Measurements from ENCODE around the gene COL18A1. TPM values are rescaled to one million over a fixed set of nuclear protein-coding genes. Genes with fewer than 3 reads are reported as not detected.

Gene COL18A1
- total RNA-seq, 1 donor, result 8.6 TPM

- Histone ChIP-seq H3K27me3 (ENCODE audit: insufficient read depth, low read length) (no peaks in the 10 kb centered on the region), H3K4me3 (ENCODE audit: low read length) (no peak overlapping the region), H3K4me1 (ENCODE audit: insufficient read depth, low read length) (no peaks in the 10 kb centered on the region), H3K9me3 (ENCODE audit: low read depth, low read length) (no peaks in the 10 kb centered on the region)
These were observed 53.6 kb downstream of the COL18A1 start for GRCh38 chr21:45458281-45459170.

GRCh38 chr21:45459171-45460010, 54.4 kb downstream of the COL18A1 start:
- no peaks in the 10 kb centered on the region for H3K4me1 ChIP-seq (ENCODE audit: insufficient read depth, low read length)
- no peak overlapping the region for H3K4me3 ChIP-seq (ENCODE audit: low read length)
- H3K9me3 ChIP-seq (ENCODE audit: low read depth, low read length), result no peaks in the 10 kb centered on the region
- H3K27me3 ChIP-seq (ENCODE audit: insufficient read depth, low read length), result no peaks in the 10 kb centered on the region

GRCh38 chr21:45460011-45460565, 55.1 kb downstream of the COL18A1 start:
- no peak overlapping the region for H3K4me3 ChIP-seq (ENCODE audit: low read length)
- H3K4me1 ChIP-seq (ENCODE audit: insufficient read depth, low read length), result no peaks in the 10 kb centered on the region
- H3K27me3 ChIP-seq (ENCODE audit: insufficient read depth, low read length), result no peaks in the 10 kb centered on the region
- H3K9me3 ChIP-seq (ENCODE audit: low read depth, low read length), result no peaks in the 10 kb centered on the region

GRCh38 chr21:45460611-45461368, 55.8 kb downstream of the COL18A1 start:
- H3K4me1 ChIP-seq (ENCODE audit: insufficient read depth, low read length), result no peaks in the 10 kb centered on the region
- H3K4me3 ChIP-seq (ENCODE audit: low read length), result no peak overlapping the region
- H3K27me3 ChIP-seq (ENCODE audit: insufficient read depth, low read length), result no peaks in the 10 kb centered on the region

GRCh38 chr21:45461369-45461750, 56.4 kb downstream of the COL18A1 start:
- Histone ChIP-seq H3K4me3 (ENCODE audit: low read length) (no peak overlapping the region), H3K27me3 (ENCODE audit: insufficient read depth, low read length) (no peaks in the 10 kb centered on the region), H3K9me3 (ENCODE audit: low read depth, low read length) (no peaks in the 10 kb centered on the region), H3K4me1 (ENCODE audit: insufficient read depth, low read length) (no peaks in the 10 kb centered on the region)

More at GRCh38 chr21:45460611-45461368, 55.8 kb downstream of the COL18A1 start:
- no peaks in the 10 kb centered on the region for H3K9me3 ChIP-seq (ENCODE audit: low read depth, low read length)

GRCh38 chr21:45461806-45462341, 56.9 kb downstream of the COL18A1 start:
- Histone ChIP-seq H3K27me3 (ENCODE audit: insufficient read depth, low read length) (no peaks in the 10 kb centered on the region), H3K9me3 (ENCODE audit: low read depth, low read length) (no peaks in the 10 kb centered on the region), H3K4me3 (ENCODE audit: low read length) (no peak overlapping the region), H3K4me1 (ENCODE audit: insufficient read depth, low read length) (no peaks in the 10 kb centered on the region)

GRCh38 chr21:45463871-45464270, 58.9 kb downstream of the COL18A1 start:
- no peaks in the 10 kb centered on the region for H3K9me3 ChIP-seq (ENCODE audit: low read depth, low read length)
- H3K4me3 ChIP-seq (ENCODE audit: low read length), result no peak overlapping the region
- no peaks in the 10 kb centered on the region for H3K27me3 ChIP-seq (ENCODE audit: insufficient read depth, low read length)
- no peaks in the 10 kb centered on the region for H3K4me1 ChIP-seq (ENCODE audit: insufficient read depth, low read length)

- no peaks in the 10 kb centered on the region for H3K4me1 ChIP-seq (ENCODE audit: insufficient read depth, low read length)
- H3K4me3 ChIP-seq (ENCODE audit: low read length), result no peak overlapping the region
- H3K9me3 ChIP-seq (ENCODE audit: low read depth, low read length), result no peaks in the 10 kb centered on the region
- H3K27me3 ChIP-seq (ENCODE audit: insufficient read depth, low read length), result no peaks in the 10 kb centered on the region
These were observed 59.3 kb downstream of the COL18A1 start for GRCh38 chr21:45464309-45464708.

- Histone ChIP-seq H3K4me3 (ENCODE audit: low read length) (no peak overlapping the region), H3K9me3 (ENCODE audit: low read depth, low read length) (no peaks in the 10 kb centered on the region), H3K27me3 (ENCODE audit: insufficient read depth, low read length) (no peaks in the 10 kb centered on the region), H3K4me1 (ENCODE audit: insufficient read depth, low read length) (no peaks in the 10 kb centered on the region)
These were observed 60.1 kb downstream of the COL18A1 start for GRCh38 chr21:45465105-45465504.

- Histone ChIP-seq H3K9me3 (ENCODE audit: low read depth, low read length) (no peaks in the 10 kb centered on the region), H3K4me3 (ENCODE audit: low read length) (no peak overlapping the region), H3K4me1 (ENCODE audit: insufficient read depth, low read length) (no peaks in the 10 kb centered on the region), H3K27me3 (ENCODE audit: insufficient read depth, low read length) (no peaks in the 10 kb centered on the region)
These were observed 60.8 kb downstream of the COL18A1 start for GRCh38 chr21:45465611-45466329.

- no peaks in the 10 kb centered on the region for H3K27me3 ChIP-seq (ENCODE audit: insufficient read depth, low read length)
- no peaks in the 10 kb centered on the region for H3K9me3 ChIP-seq (ENCODE audit: low read depth, low read length)
- no peaks in the 10 kb centered on the region for H3K4me1 ChIP-seq (ENCODE audit: insufficient read depth, low read length)
- H3K4me3 ChIP-seq (ENCODE audit: low read length), result no peak overlapping the region
These were observed 61.6 kb downstream of the COL18A1 start for GRCh38 chr21:45466330-45467220.

GRCh38 chr21:45467221-45467779, 62.3 kb downstream of the COL18A1 start:
- Histone ChIP-seq H3K27me3 (ENCODE audit: insufficient read depth, low read length) (no peaks in the 10 kb centered on the region), H3K4me3 (ENCODE audit: low read length) (no peak overlapping the region), H3K4me1 (ENCODE audit: insufficient read depth, low read length) (no peaks in the 10 kb centered on the region), H3K9me3 (ENCODE audit: low read depth, low read length) (no peaks in the 10 kb centered on the region)
